H1 (cell line): Measurements from ENCODE around the gene NECTIN1. TPM values are rescaled to one million over a fixed set of nuclear protein-coding genes. Genes with fewer than 3 reads are reported as not detected.

Source experiments
- CTCF ChIA-PET: fragments of 300-600 bp; sonication (Branson Sonifier 250); formaldehyde crosslinking; loops from one replicate; lab custom pipeline; 2021; ENCODE audit not compliant: partially characterized antibody; lab: Charles Lee
- POLR2A ChIA-PET: fragments of 300-600 bp; sonication (Branson Sonifier 250); formaldehyde crosslinking; loops from one replicate; lab custom pipeline; 2021; ENCODE audit warnings: inconsistent platforms; ENCODE audit not compliant: partially characterized antibody; lab: Charles Lee
- DNase-seq, 2 experiments: peaks; one replicate each; pipeline versions ENCODE4 v3.0.0 to v3.0.0-alpha.2; 2010 to 2022; ENCODE audit warnings: low spot score in 2 of 2, low read depth in 1 of 2, mixed read lengths in 1 of 2
- FAIRE-seq: peaks from 2 replicates; lab custom pipeline; 2011; peaks lifted over from hg19 to GRCh38; lab: Jason Lieb, UNC
- H2AFZ ChIP-seq: 2 replicates; pipeline ENCODE4 v1.8.1; 2012; ENCODE audit warnings: low read length, inconsistent platforms
- H2AK5ac ChIP-seq: 2 replicates; pipeline ENCODE4 v1.6.1; 2013; ENCODE audit warnings: low read depth, low read length
- H2BK120ac ChIP-seq: replicated peaks from 2 replicates; pipeline ENCODE3; 2013; ENCODE audit warnings: low read depth, low read length, inconsistent platforms
- H2BK12ac ChIP-seq: 2 replicates; pipeline ENCODE4 v1.6.1; 2013; ENCODE audit warnings: low read depth, low read length
- H2BK15ac ChIP-seq: 2 replicates; pipeline ENCODE4 v1.6.1; 2013; ENCODE audit warnings: low read length
- H2BK20ac ChIP-seq: 2 replicates; pipeline ENCODE4 v1.6.1; 2013; ENCODE audit warnings: low read length
- H2BK5ac ChIP-seq: 2 replicates; pipeline ENCODE4 v1.6.1; 2013; ENCODE audit warnings: low read depth, low read length
- H3K14ac ChIP-seq: 2 replicates; pipeline ENCODE4 v1.6.1; 2013; ENCODE audit warnings: inconsistent platforms; ENCODE audit not compliant: insufficient read length
- H3K18ac ChIP-seq: 2 replicates; pipeline ENCODE4 v1.6.1; 2013; ENCODE audit warnings: low read length; ENCODE audit errors: extremely low read depth
- H3K23ac ChIP-seq: 2 replicates; pipeline ENCODE4 v1.6.1; 2013; ENCODE audit warnings: inconsistent platforms; ENCODE audit not compliant: insufficient read length
- H3K23me2 ChIP-seq: 2 replicates; pipeline ENCODE4 v1.6.1; 2013; ENCODE audit warnings: low read depth, low read length
- H3K27ac ChIP-seq: 2 replicates; pipeline ENCODE4 v1.6.1; 2011; ENCODE audit warnings: low read depth, low read length, inconsistent platforms
- H3K27me3 ChIP-seq, 4 experiments: replicated peaks in 1 of 4; 1 replicate in 1 of 4; 2 replicates in 3 of 4; pipeline versions ENCODE4 v1.6.1 to v1.8.1; 2011 to 2013; ENCODE audit warnings: low read length in 3 of 4, mild to moderate bottlenecking in 3 of 4, inconsistent platforms in 2 of 4, mixed read lengths in 2 of 4, moderate library complexity in 1 of 4; ENCODE audit not compliant: control insufficient read depth in 3 of 4, insufficient read depth in 3 of 4; ENCODE audit errors: extremely low read depth in 1 of 4
- H3K36me3 ChIP-seq, 4 experiments: 2 replicates each; pipeline versions ENCODE4 v1.6.1 to v1.8.1; 2011 to 2013; ENCODE audit warnings: mild to moderate bottlenecking in 4 of 4, low read length in 3 of 4, moderate library complexity in 2 of 4, control low read depth in 1 of 4, inconsistent platforms in 1 of 4; ENCODE audit not compliant: insufficient read depth in 4 of 4, control insufficient read depth in 2 of 4
- H3K4ac ChIP-seq: replicated peaks from 2 replicates; pipeline ENCODE3; 2013; ENCODE audit warnings: low read length, low read depth, mixed read lengths, inconsistent platforms; ENCODE audit not compliant: insufficient read length
- H3K4me1 ChIP-seq, 4 experiments: replicated peaks in 1 of 4; 1 replicate in 1 of 4; 2 replicates in 3 of 4; pipeline versions ENCODE4 v1.6.1 to v1.8.1; 2011 to 2013; ENCODE audit warnings: low read length in 3 of 4, inconsistent platforms in 2 of 4, mixed read lengths in 1 of 4; ENCODE audit not compliant: insufficient read depth in 4 of 4, control insufficient read depth in 3 of 4
- H3K4me2 ChIP-seq, 2 experiments: 2 replicates each; pipeline versions ENCODE4 v1.6.1 to v1.8.1; 2011 to 2013; ENCODE audit warnings: low read depth in 2 of 2, low read length in 2 of 2, control low read depth in 1 of 2, inconsistent platforms in 1 of 2, mild to moderate bottlenecking in 1 of 2; ENCODE audit not compliant: insufficient read depth in 1 of 2
- H3K4me3 ChIP-seq, 4 experiments: fragments of 200-600, 300-600 bp in 1 of 4; sonication (generic), shearing (Covaris generic), sonication (Bioruptor Twin) in 1 of 4; 2 replicates each; pipeline versions ENCODE4 v1.5.1 to v1.8.1; 2011 to 2016; ENCODE audit warnings: low read length in 4 of 4, low read depth in 3 of 4, control low read depth in 2 of 4, inconsistent platforms in 2 of 4, mild to moderate bottlenecking in 2 of 4, mixed read lengths in 1 of 4, moderate library complexity in 1 of 4; ENCODE audit not compliant: insufficient read depth in 2 of 4; ENCODE audit errors: extremely low read depth in 1 of 4
- H3K56ac ChIP-seq: replicated peaks from 2 replicates; pipeline ENCODE3; 2013; ENCODE audit warnings: low read depth, mild to moderate bottlenecking, mixed read lengths, low read length, inconsistent platforms; ENCODE audit not compliant: insufficient read length
- H3K79me1 ChIP-seq: 2 replicates; pipeline ENCODE4 v1.6.1; 2013; ENCODE audit warnings: low read depth, low read length, control low read depth
- H3K79me2 ChIP-seq, 2 experiments: 2 replicates each; pipeline versions ENCODE4 v1.6.1 to v1.8.1; 2012 to 2013; ENCODE audit warnings: low read length in 2 of 2, mild to moderate bottlenecking in 2 of 2, inconsistent platforms in 1 of 2; ENCODE audit not compliant: insufficient read depth in 2 of 2, control insufficient read depth in 1 of 2
- H3K9ac ChIP-seq, 4 experiments: replicated peaks in 1 of 4; 1 replicate in 1 of 4; 2 replicates in 3 of 4; pipeline versions ENCODE4 v1.6.1 to v1.8.1; 2011 to 2013; ENCODE audit warnings: low read depth in 3 of 4, low read length in 3 of 4, control low read depth in 2 of 4, mild to moderate bottlenecking in 2 of 4, moderate library complexity in 2 of 4, inconsistent platforms in 1 of 4; ENCODE audit errors: extremely low read depth in 1 of 4
- H3K9me3 ChIP-seq, 2 experiments: 2 replicates each; pipeline versions ENCODE4 v1.6.1 to v1.8.1; 2012 to 2013; ENCODE audit warnings: mild to moderate bottlenecking in 2 of 2, moderate library complexity in 2 of 2, control low read depth in 1 of 2, inconsistent platforms in 1 of 2, low read depth in 1 of 2, low read length in 1 of 2, mixed read lengths in 1 of 2; ENCODE audit not compliant: insufficient read depth in 2 of 2
- H4K20me1 ChIP-seq, 2 experiments: replicated peaks in 1 of 2; 2 replicates each; pipeline versions ENCODE3 to v1.8.1; 2011 to 2013; ENCODE audit warnings: inconsistent platforms in 2 of 2, low read length in 2 of 2, mild to moderate bottlenecking in 1 of 2; ENCODE audit not compliant: insufficient read depth in 2 of 2, control insufficient read depth in 1 of 2
- H4K5ac ChIP-seq: 2 replicates; pipeline ENCODE4 v1.6.1; 2013; ENCODE audit warnings: low read length, low read depth, mixed read lengths, inconsistent platforms; ENCODE audit not compliant: insufficient read length
- H4K8ac ChIP-seq: 2 replicates; pipeline ENCODE4 v1.8.0; 2013; ENCODE audit warnings: mild to moderate bottlenecking, moderate library complexity, low read length, inconsistent platforms; ENCODE audit not compliant: insufficient read depth; ENCODE audit errors: extremely low read depth
- H4K91ac ChIP-seq: replicated peaks from 2 replicates; pipeline ENCODE3; 2013; ENCODE audit warnings: low read length, mixed read lengths, inconsistent platforms; ENCODE audit not compliant: insufficient read length
- CHD1 ChIP-seq: IDR thresholded peaks from 2 replicates; pipeline ENCODE4 v1.6.1; 2012; ENCODE audit warnings: low read depth, low read length, improper control_type of control experiment
- CREB1 ChIP-seq: IDR thresholded peaks from 2 replicates; pipeline ENCODE4 v1.6.1; 2012; ENCODE audit warnings: inconsistent platforms
- FOSL1 ChIP-seq: IDR thresholded peaks from 2 replicates; pipeline ENCODE4 v1.6.1; 2011; ENCODE audit warnings: mild to moderate bottlenecking, low read depth, low read length, moderate library complexity; ENCODE audit not compliant: insufficient read depth
- HDAC2 ChIP-seq, 2 experiments: fragments of 300-600 bp in 1 of 2; sonication (generic) in 1 of 2; IDR thresholded peaks; 2 replicates each; pipeline ENCODE4 v1.6.1; 2011 to 2012; ENCODE audit warnings: low read depth in 2 of 2, low read length in 2 of 2, mild to moderate bottlenecking in 2 of 2, moderate library complexity in 2 of 2, borderline replicate concordance in 1 of 2, inconsistent platforms in 1 of 2
- KDM5A ChIP-seq: fragments of 200-600 bp; IDR thresholded peaks from 2 replicates; pipeline ENCODE4 v1.7.1; 2012; ENCODE audit warnings: mild to moderate bottlenecking, low read length, inconsistent platforms, mixed read lengths
- POLR2A ChIP-seq, 2 experiments: IDR thresholded peaks; 1 replicate in 1 of 2; 2 replicates in 1 of 2; pipeline ENCODE4 v1.6.1; 2011; ENCODE audit warnings: low read depth in 2 of 2, low read length in 2 of 2, mild to moderate bottlenecking in 2 of 2; ENCODE audit errors: control extremely low read depth in 1 of 2
- SIRT6 ChIP-seq: IDR thresholded peaks from one replicate; pipeline ENCODE4 v1.7.1; 2012; ENCODE audit warnings: low read length, inconsistent platforms
- SP1 ChIP-seq: IDR thresholded peaks from 2 replicates; pipeline ENCODE4 v1.6.1; 2011; ENCODE audit warnings: low read depth, low read length
- WGBS, 2 experiments: shearing (Covaris generic) in 1 of 2; methylation state at CpG; one replicate each; pipeline versions ENCODE4 v1.1.6 to v1.1.7; 2013 to 2015; ENCODE audit warnings: low lambda C conversion rate in 2 of 2, mixed read lengths in 2 of 2, inconsistent platforms in 1 of 2, low coverage in 1 of 2, missing lambda C conversion rate in 1 of 2; ENCODE audit not compliant: insufficient replicate concordance in 2 of 2, insufficient coverage in 1 of 2, insufficient read length in 1 of 2; ENCODE audit errors: extremely low coverage in 1 of 2, missing lambda C conversion rate in 1 of 2; 5-methylcytosine and 5-hydroxymethylcytosine counted together
- polyA plus RNA-seq, 7 experiments: library from polyadenylated mRNA; depleted of rRNA in 3 of 7; stranded (reverse) in 5 of 7; unstranded in 2 of 7; fragments of >200 nt in 5 of 7; fragments of 200-250 nt in 2 of 7; gene quantifications; 1 replicate in 5 of 7; 2 replicates in 1 of 7; 4 replicates in 1 of 7; pipeline versions ENCODE4 v1.2.1 to v1.2.3, GENCODE V29; 2011 to 2013; ENCODE audit warnings: missing spikeins in 2 of 7, mixed read lengths in 2 of 7
- total RNA-seq: library from RNA; stranded (reverse); fragmentation: NEBNext Ultra II Directional; extraction: Animal tissue kit (Norgen Biotek cat#: 25700); gene quantifications from 2 replicates; pipeline ENCODE4 v1.2.1, GENCODE V29; 2021
- TF ChIP-seq, protein P1 (sequence below): IDR thresholded peaks from 2 replicates; pipeline ENCODE4 v1.6.1; 2011; ENCODE audit warnings: low read length, improper control_type of control experiment

Gene NECTIN1
- total and polyA plus RNA-seq, 2 of the 8 experiments (the other 6 are each of a cell fraction or from before 2014, with no cell fraction given) = 43.2 to 97.7 TPM

GRCh38 chr11:119739021-119739703 is 10.2 kb upstream of the NECTIN1 start:
- Histone ChIP-seq H3K79me1 (no peaks in the 10 kb centered on the region), H3K56ac (no peak overlapping the region), H4K20me1 (peaks cover 0 to 15% of the 10 kb centered on the region in 2 experiments), H2BK120ac (no peak overlapping the region), H3K18ac (no peak overlapping the region), H3K79me2 (no peaks in the 10 kb centered on the region), H2BK20ac (no peak overlapping the region), H3K4me2 (no peak overlapping the region), H2BK15ac (peak overlapping the region; percentile 77; the same call in 1 of the 2 replicates), H2AK5ac (no peak overlapping the region), H3K23me2 (peaks cover 13% of the 10 kb centered on the region; the same call in 1 of the 2 replicates), H4K5ac (no peak overlapping the region), H3K23ac (no peak overlapping the region), H2AFZ (no peak overlapping the region), H3K4me3 (no peak overlapping the region), H2BK5ac (no peak overlapping the region), H3K27ac (no peak overlapping the region), H3K14ac (no peak overlapping the region), H3K4me1 (peaks cover 4 to 12% (median 10%) of the 10 kb centered on the region in 4 experiments), H3K27me3 (peaks cover 0 to 16% (median 12%) of the 10 kb centered on the region in 4 experiments; a peak in 6 of 7 replicates), H3K36me3 (no peaks in the 10 kb centered on the region), H4K91ac (no peak overlapping the region), H3K9ac (no peak overlapping the region), H2BK12ac (no peak overlapping the region), H4K8ac (no peak overlapping the region), H3K4ac (no peak overlapping the region), H3K9me3 (no peaks in the 10 kb centered on the region)
- 80% methylated on average over 8 of the region's 8 CpGs; no CpG with 5 or more reads in 1 of the 2 experiments for WGBS, 2 experiments
- ChIA-PET POLR2A (interaction anchor here (0.8 to 1.7 kb wide), 5 partner anchors 10 to 72 kb away, joined by 3 to 4 read pairs (median 3); partner anchors contain the start of gene NECTIN1), CTCF (interaction anchor here (0.6 to 3.6 kb wide), 17 partner anchors 9 to 357 kb away, joined by 3 to 17 read pairs (median 3); partner anchors contain the start of gene NECTIN1)
- DNase-seq (no peak), FAIRE-seq (no peak)
- no peak for TF ChIP-seq HDAC2 (IDR thresholded peaks at IDR 0.05; ENCODE audit: borderline replicate concordance in 1 of 2, low read depth in 2 of 2, low read length in 2 of 2)
- TF ChIP-seq, protein P1, sequence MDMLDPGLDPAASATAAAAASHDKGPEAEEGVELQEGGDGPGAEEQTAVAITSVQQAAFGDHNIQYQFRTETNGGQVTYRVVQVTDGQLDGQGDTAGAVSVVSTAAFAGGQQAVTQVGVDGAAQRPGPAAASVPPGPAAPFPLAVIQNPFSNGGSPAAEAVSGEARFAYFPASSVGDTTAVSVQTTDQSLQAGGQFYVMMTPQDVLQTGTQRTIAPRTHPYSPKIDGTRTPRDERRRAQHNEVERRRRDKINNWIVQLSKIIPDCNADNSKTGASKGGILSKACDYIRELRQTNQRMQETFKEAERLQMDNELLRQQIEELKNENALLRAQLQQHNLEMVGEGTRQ = no peak
- TF ChIP-seq KDM5A = no peak
- TF ChIP-seq SIRT6 = no peak
- no peak for TF ChIP-seq CREB1
- no peak for TF ChIP-seq POLR2A (IDR thresholded peaks at IDR 0.05; ENCODE audit: control extremely low read depth in 1 of 2, low read depth in 2 of 2, low read length in 2 of 2)
- TF ChIP-seq CHD1 = no peak
- TF ChIP-seq SP1 = no peak
- TF ChIP-seq FOSL1 = no peak
